Endothelial cell of umbilical vein (primary cell): Measurements from ENCODE around the gene ANP32A. TPM values are rescaled to one million over a fixed set of nuclear protein-coding genes. Genes with fewer than 3 reads are reported as not detected.

ENCODE experiments used
- BruUV-seq: library from RNA; stranded (reverse); fragments of 400-500 nt; replicated peaks from 2 replicates; lab custom pipeline; 2021; lab: Mats Ljungman, UMichigan
- CTCF ChIA-PET: fragments of 300-600, 350-600 bp; sonication (Branson Sonifier 250); formaldehyde crosslinking; loops from one replicate; lab custom pipeline; 2021; ENCODE audit warnings: antibody characterized with exemption, inconsistent platforms; lab: Charles Lee
- POLR2A ChIA-PET: fragments of 300-600, 350-600 bp; sonication (Branson Sonifier 250); formaldehyde crosslinking; loops from one replicate; lab custom pipeline; 2021; ENCODE audit warnings: antibody characterized with exemption, inconsistent platforms; lab: Charles Lee
- DNase-seq: peaks from one replicate; pipeline ENCODE4 v3.0.0-alpha.2; 2011; ENCODE audit warnings: low read depth, low spot score
- FAIRE-seq: peaks from 2 replicates; lab custom pipeline; 2011; peaks lifted over from hg19 to GRCh38; lab: Jason Lieb, UNC
- H2AFZ ChIP-seq: 2 replicates; pipeline ENCODE4 v1.6.0; 2012; ENCODE audit warnings: low read depth, low read length, control low read depth, inconsistent platforms
- H3K27ac ChIP-seq: 2 replicates; pipeline ENCODE4 v1.5.1; 2011; ENCODE audit warnings: low read depth, mild to moderate bottlenecking, control low read depth, low read length, moderate library complexity; ENCODE audit not compliant: insufficient read depth
- H3K27me3 ChIP-seq, 2 experiments: 2 replicates each; pipeline versions ENCODE4 v1.6.0 to v1.6.1; 2011; ENCODE audit warnings: low read length in 2 of 2, mixed read lengths in 1 of 2; ENCODE audit not compliant: control insufficient read depth in 2 of 2, insufficient read depth in 2 of 2
- H3K36me3 ChIP-seq, 2 experiments: 2 replicates in 1 of 2; 3 replicates in 1 of 2; pipeline ENCODE4 v1.5.1; 2011; ENCODE audit warnings: low read length in 2 of 2, mild to moderate bottlenecking in 1 of 2, moderate library complexity in 1 of 2; ENCODE audit not compliant: control insufficient read depth in 2 of 2, insufficient read depth in 2 of 2; ENCODE audit errors: extremely low read depth in 1 of 2
- H3K4me1 ChIP-seq: 3 replicates; pipeline ENCODE4 v1.5.1; 2011; ENCODE audit warnings: mild to moderate bottlenecking, low read length; ENCODE audit not compliant: control insufficient read depth, insufficient read depth; ENCODE audit errors: extremely low read depth
- H3K4me2 ChIP-seq: 2 replicates; pipeline ENCODE4 v1.6.1; 2011; ENCODE audit warnings: low read length, control low read depth, mixed read lengths; ENCODE audit not compliant: insufficient read depth
- H3K4me3 ChIP-seq, 3 experiments: fragments of 200-600 bp in 1 of 3; sonication (generic), shearing (Covaris generic) in 1 of 3; replicated peaks in 1 of 3; 2 replicates each; pipeline ENCODE4 v1.5.1; 2011 to 2016; ENCODE audit warnings: control low read depth in 3 of 3, low read length in 3 of 3, mild to moderate bottlenecking in 2 of 3, inconsistent platforms in 1 of 3, low read depth in 1 of 3, moderate library complexity in 1 of 3; ENCODE audit not compliant: insufficient read depth in 1 of 3
- H3K79me2 ChIP-seq: 2 replicates; pipeline ENCODE4 v1.6.0; 2012; ENCODE audit warnings: low read length, inconsistent platforms; ENCODE audit not compliant: control insufficient read depth, insufficient read depth
- H3K9ac ChIP-seq: replicated peaks from 2 replicates; pipeline ENCODE3; 2011; ENCODE audit warnings: low read length, control low read depth; ENCODE audit not compliant: insufficient read depth; ENCODE audit errors: extremely low read depth
- H3K9me1 ChIP-seq: replicated peaks from 3 replicates; pipeline ENCODE4 v1.6.0; 2011; ENCODE audit warnings: mild to moderate bottlenecking, low read length; ENCODE audit not compliant: control insufficient read depth, insufficient read depth; ENCODE audit errors: extremely low read depth
- H3K9me3 ChIP-seq: replicated peaks from 2 replicates; pipeline ENCODE4 v1.5.1; 2012; ENCODE audit warnings: low read length, inconsistent platforms; ENCODE audit not compliant: control insufficient read depth, insufficient read depth
- H4K20me1 ChIP-seq: replicated peaks from 2 replicates; pipeline ENCODE3; 2011; ENCODE audit warnings: mild to moderate bottlenecking, low read length; ENCODE audit not compliant: control insufficient read depth, insufficient read depth; ENCODE audit errors: extremely low read depth
- CTCF ChIP-seq, 2 donors: IDR thresholded peaks; 1 replicate in 1 of 2; 2 replicates in 1 of 2; pipeline ENCODE4 v1.5.1; 2011; ENCODE audit warnings: low read length in 2 of 2, mild to moderate bottlenecking in 2 of 2, moderate library complexity in 2 of 2, control low read depth in 1 of 2, inconsistent platforms in 1 of 2, low read depth in 1 of 2; ENCODE audit not compliant: insufficient read depth in 1 of 2; ENCODE audit errors: extremely low read depth in 1 of 2
- EZH2 ChIP-seq: IDR thresholded peaks from 2 replicates; pipeline ENCODE4 v1.6.1; 2012; ENCODE audit warnings: borderline replicate concordance, low read depth, mild to moderate bottlenecking, moderate library complexity, low read length, inconsistent platforms; ENCODE audit not compliant: severe bottlenecking
- FOS ChIP-seq: IDR thresholded peaks from 2 replicates; pipeline ENCODE4 v1.6.1; 2011; ENCODE audit warnings: mild to moderate bottlenecking, low read length, moderate library complexity, borderline replicate concordance; ENCODE audit not compliant: insufficient read depth
- GATA2 ChIP-seq: IDR thresholded peaks from 2 replicates; pipeline ENCODE4 v1.7.0; 2011; ENCODE audit warnings: low read depth, mild to moderate bottlenecking, moderate library complexity, mixed read lengths, low read length; ENCODE audit not compliant: insufficient read length, insufficient read depth
- JUN ChIP-seq: IDR thresholded peaks from 2 replicates; pipeline ENCODE4 v1.6.1; 2011; ENCODE audit warnings: borderline replicate concordance, low read depth; ENCODE audit not compliant: insufficient read length, insufficient read depth
- MYC ChIP-seq: IDR thresholded peaks from one replicate; pipeline ENCODE4 v1.6.1; 2011; ENCODE audit warnings: mild to moderate bottlenecking, low read depth, low read length
- POLR2A ChIP-seq: IDR thresholded peaks from 2 replicates; pipeline ENCODE4 v1.6.1; 2012; ENCODE audit warnings: low read depth, mild to moderate bottlenecking, control low read depth, low read length
- POLR2AphosphoS5 ChIP-seq: IDR thresholded peaks from 2 replicates; pipeline ENCODE4 v1.6.1; 2012; ENCODE audit warnings: low read depth, mild to moderate bottlenecking, control low read depth, low read length, moderate library complexity; ENCODE audit not compliant: insufficient read depth
- dilution Hi-C: fragments of 300-500 bp; cut with MboI; formaldehyde crosslinking; loops from one replicate; pipeline ENCODE4 v1.15.0; 2019; ENCODE audit warnings: low sequenced_read_pairs; ENCODE audit not compliant: extremely low pct_ligation_motif_present
- intact Hi-C: fragments of 100-400 bp; cut with micrococcal nuclease; formaldehyde crosslinking; loops from one replicate; pipeline ENCODE4 v1.10.0; 2022
- polyA plus RNA-seq, 4 experiments: library from polyadenylated mRNA; depleted of rRNA in 3 of 4; stranded (reverse) in 3 of 4; unstranded in 1 of 4; fragments of >200 nt; gene quantifications; 2 replicates each; pipeline versions ENCODE4 v1.2.1 to v1.2.3, GENCODE V29; 2011 to 2012; ENCODE audit warnings: missing spikeins in 1 of 4
- total RNA-seq: library from RNA; stranded (reverse); gene quantifications from 2 replicates; pipeline ENCODE4 v1.2.3, GENCODE V29; 2021
- TF ChIP-seq, protein P1 (sequence below): IDR thresholded peaks from 2 replicates; pipeline ENCODE4 v1.6.1; 2011; ENCODE audit not compliant: insufficient read depth, insufficient read length

Gene ANP32A
- total and polyA plus RNA-seq, 2 donors (not counting 3 experiments of a cell fraction or from before 2014, with no cell fraction given): 37.9 to 169 TPM

- intact Hi-C loops: no loop called here
- Histone ChIP-seq H3K79me2 (peaks cover 64% of the 10 kb centered on the region), H3K9me3 (no peaks in the 10 kb centered on the region), H3K27ac (no peak overlapping the region), H3K9ac (no peak overlapping the region), H3K27me3 (no peaks in the 10 kb centered on the region), H4K20me1 (no peaks in the 10 kb centered on the region), H2AFZ (no peak overlapping the region), H3K4me1 (peaks cover 19% of the 10 kb centered on the region), H3K4me3 (no peak overlapping the region), H3K9me1 (no peaks in the 10 kb centered on the region), H3K4me2 (no peak overlapping the region), H3K36me3 (no peaks in the 10 kb centered on the region)
- FAIRE-seq (no peak), DNase-seq (no peak)
- dilution Hi-C loops: no loop called here
- no peak for TF ChIP-seq GATA2
- no peak for TF ChIP-seq JUN
- TF ChIP-seq POLR2A: no peak
- no peak for TF ChIP-seq POLR2AphosphoS5
- TF ChIP-seq EZH2: no peak
- TF ChIP-seq MYC: no peak
- TF ChIP-seq, protein P1, sequence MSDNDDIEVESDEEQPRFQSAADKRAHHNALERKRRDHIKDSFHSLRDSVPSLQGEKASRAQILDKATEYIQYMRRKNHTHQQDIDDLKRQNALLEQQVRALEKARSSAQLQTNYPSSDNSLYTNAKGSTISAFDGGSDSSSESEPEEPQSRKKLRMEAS: no peak
- TF ChIP-seq FOS: no peak
- TF ChIP-seq CTCF (IDR thresholded peaks at IDR 0.05; ENCODE audit: extremely low read depth in 1 of 2, insufficient read depth in 1 of 2, low read depth in 1 of 2, low read length in 2 of 2): no peak
- CTCF ChIA-PET: interaction anchor here (1.3 kb wide), 1 partner anchor 75 kb away, joined by 3 read pairs; no protein-coding TSS in a partner anchor
- no TSS peak for BruUV-seq
- POLR2A ChIA-PET: no interaction called here
Observed at GRCh38 chr15:68800875-68801274, 19.8 kb downstream of the ANP32A start.
